ENCODE results near the gene ZNF496. TPM values are rescaled to one million over a fixed set of nuclear protein-coding genes. Genes with fewer than 3 reads are reported as not detected.

The ZNF496 gene
- total and polyA plus RNA-seq, 9 of the 15 experiments (the other 6 are each of a cell fraction or from before 2014, with no cell fraction given) = 4.3 to 54.0 (median 31.3) TPM

GRCh38 chr1:247287460-247287859, 44.2 kb downstream of the ZNF496 start:
- ATAC-seq (peak; percentile 44), DNase-seq (ENCODE audit: extremely low read depth in 1 of 4, low spot score in 3 of 4) (peak in 3 of 4 experiments; percentile 40 to 50 (median 50)), FAIRE-seq (no peak)
- no peak overlapping the region for H3K27ac ChIP-seq (ENCODE audit: extremely low read depth, low read depth, low read length)
- H3K27me3 ChIP-seq (ENCODE audit: control insufficient read depth in 2 of 2, insufficient read depth in 2 of 2, low read length in 2 of 2) = no peaks in the 10 kb centered on the region
- H3K79me2 ChIP-seq (ENCODE audit: control insufficient read depth, insufficient read depth, low read length) = no peaks in the 10 kb centered on the region
- in situ Hi-C loops (cut with MboI) = no loop called here
- no peak overlapping the region for H3K4me3 ChIP-seq
- H4K20me1 ChIP-seq (replicated peaks; ENCODE audit: control insufficient read depth, insufficient read depth, low read length) = no peaks in the 10 kb centered on the region
- no TSS peak for BruUV-seq (replicated peaks)
- H3K9ac ChIP-seq (ENCODE audit: insufficient read depth in 1 of 2, low read depth in 2 of 2, low read length in 2 of 2) = no peak overlapping the region
- H2AFZ ChIP-seq (ENCODE audit: low read depth, low read length) = 0 out of 2 replicates have a peak overlapping the region, but pooled peaks have one; percentile 12
- intact Hi-C loops (cut with micrococcal nuclease) = no loop called here
- no peaks in the 10 kb centered on the region for H3K36me3 ChIP-seq (ENCODE audit: control insufficient read depth, insufficient read depth, low read length)
- peaks cover 6 to 18% of the 10 kb centered on the region in 2 experiments; a peak in 4 of 5 replicates for H3K4me1 ChIP-seq (replicated peaks in 1 of 2; ENCODE audit: control insufficient read depth in 2 of 2, insufficient read depth in 2 of 2, low read length in 2 of 2)
- H3K9me1 ChIP-seq (ENCODE audit: control insufficient read depth, insufficient read depth, low read length) = no peaks in the 10 kb centered on the region
- CTCF ChIA-PET (ENCODE audit: low intra/inter-chr PET ratio) = no interaction called here
- POLR2A ChIA-PET = no interaction called here
- peaks cover 11% of the 10 kb centered on the region for H3K9me3 ChIP-seq (replicated peaks; ENCODE audit: control insufficient read depth, insufficient read depth, low read depth, low read length)
- 47% methylated on average over 9 of the region's 14 CpGs for WGBS (ENCODE audit: insufficient coverage, low coverage, missing lambda C conversion rate)
- H3K4me2 ChIP-seq (ENCODE audit: insufficient read depth, low read length) = no peak overlapping the region
- TF ChIP-seq DPF2 (IDR thresholded peaks at IDR 0.05) (no peak), SAFB2 (IDR thresholded peaks at IDR 0.05; ENCODE audit: borderline replicate concordance, low read depth, low read length, severe bottlenecking) (no peak), TCF3 (CRISPR knock-in tag; IDR thresholded peaks at IDR 0.05) (no peak), EHMT2 (IDR thresholded peaks at IDR 0.05) (peak; percentile 70; the same call in 1 of the 2 replicates), CC2D1A (IDR thresholded peaks at IDR 0.05) (peak; percentile 62; the same call in 1 of the 2 replicates), TRIM24 (IDR thresholded peaks at IDR 0.05) (peak; percentile 34 to 73; a peak in 3 of 4 replicates), PKNOX1 (IDR thresholded peaks at IDR 0.05) (no peak), ZNF24 (IDR thresholded peaks at IDR 0.05) (no peak), KDM5B (IDR thresholded peaks at IDR 0.05; ENCODE audit: insufficient replicate concordance, low read depth, low read length) (no peak), CBX1 (IDR thresholded peaks at IDR 0.05; ENCODE audit: low read depth) (0 out of 2 replicates have a peak, but pooled peaks have one; percentile 44), CBX3 (IDR thresholded peaks at IDR 0.05; ENCODE audit: borderline replicate concordance in 1 of 2, low read length in 2 of 2) (no peak), CTCF (IDR thresholded peaks at IDR 0.05 in 2 of 3, conservative IDR thresholded peaks at IDR 0.05 in 1 of 3; ENCODE audit: insufficient read depth in 2 of 3, low read depth in 1 of 3, low read length in 3 of 3) (peak; percentile 40 to 70 (median 62)), USF1 (CRISPR knock-in tag; IDR thresholded peaks at IDR 0.05) (0 out of 2 replicates have a peak, but pooled peaks have one; percentile 8), RAD21 (CRISPR knock-in tag; conservative IDR thresholded peaks at IDR 0.05 in 1 of 2, IDR thresholded peaks at IDR 0.05 in 1 of 2) (peak in 1 of 2 experiments; percentile 54; a peak in 2 of 4 replicates), FOXP1 (CRISPR knock-in tag; IDR thresholded peaks at IDR 0.05) (0 out of 2 replicates have a peak, but pooled peaks have one; percentile 37), ZSCAN32 (CRISPR knock-in tag; IDR thresholded peaks at IDR 0.05) (no peak), RB1 (IDR thresholded peaks at IDR 0.05; ENCODE audit: low read depth) (no peak), RBFOX2 (IDR thresholded peaks at IDR 0.05; ENCODE audit: low read depth, low read length) (no peak), MAX (CRISPR knock-in tag; IDR thresholded peaks at IDR 0.05) (no peak), ARID1B (IDR thresholded peaks at IDR 0.05) (0 out of 2 replicates have a peak, but pooled peaks have one; percentile 8), KLF1 (tag; IDR thresholded peaks at IDR 0.05) (no peak)
